ENCODE measurements around the gene CTCF.

DNA sequence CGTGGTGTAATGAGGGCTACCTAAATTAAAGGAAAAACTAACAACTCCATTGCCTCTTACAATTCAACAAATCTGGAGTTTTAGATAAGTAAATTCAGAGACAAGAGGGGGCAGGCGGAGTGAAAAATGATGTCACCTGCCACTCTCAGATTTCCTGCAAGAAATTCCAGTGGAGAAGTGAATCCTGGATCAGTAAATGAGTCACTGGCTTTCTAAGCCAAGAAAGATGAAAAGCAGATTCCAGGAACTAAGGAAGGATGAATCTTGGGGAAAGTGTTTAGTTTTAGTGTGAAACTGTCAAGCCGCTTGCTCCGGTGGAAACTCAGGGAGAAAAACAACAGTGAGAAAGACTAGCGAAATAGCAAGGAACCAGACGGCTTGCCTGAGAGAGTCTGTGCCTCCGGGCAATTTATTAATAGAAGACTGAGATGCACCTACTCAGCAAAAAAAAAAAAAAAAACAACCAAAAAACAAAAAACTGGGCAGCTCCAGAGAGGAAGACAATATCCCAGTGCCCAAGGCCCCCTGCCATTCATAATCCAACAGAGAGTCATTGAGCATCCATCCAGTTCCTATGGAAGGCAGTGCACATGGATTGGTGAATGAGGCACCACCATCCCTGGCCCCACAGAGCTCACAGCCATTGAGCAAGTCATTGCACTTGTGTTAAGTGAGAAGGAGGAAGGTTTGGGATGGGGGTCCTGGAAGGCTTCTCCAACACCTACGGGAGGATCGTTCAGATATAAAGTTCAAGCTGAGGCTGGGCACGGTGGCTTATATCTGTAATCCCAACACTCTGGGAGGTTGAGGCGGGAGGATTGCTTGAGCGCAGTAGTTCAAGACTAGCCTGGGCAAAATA is 45.8 kb upstream of the CTCF start:
- TF ChIP-seq, protein P1, sequence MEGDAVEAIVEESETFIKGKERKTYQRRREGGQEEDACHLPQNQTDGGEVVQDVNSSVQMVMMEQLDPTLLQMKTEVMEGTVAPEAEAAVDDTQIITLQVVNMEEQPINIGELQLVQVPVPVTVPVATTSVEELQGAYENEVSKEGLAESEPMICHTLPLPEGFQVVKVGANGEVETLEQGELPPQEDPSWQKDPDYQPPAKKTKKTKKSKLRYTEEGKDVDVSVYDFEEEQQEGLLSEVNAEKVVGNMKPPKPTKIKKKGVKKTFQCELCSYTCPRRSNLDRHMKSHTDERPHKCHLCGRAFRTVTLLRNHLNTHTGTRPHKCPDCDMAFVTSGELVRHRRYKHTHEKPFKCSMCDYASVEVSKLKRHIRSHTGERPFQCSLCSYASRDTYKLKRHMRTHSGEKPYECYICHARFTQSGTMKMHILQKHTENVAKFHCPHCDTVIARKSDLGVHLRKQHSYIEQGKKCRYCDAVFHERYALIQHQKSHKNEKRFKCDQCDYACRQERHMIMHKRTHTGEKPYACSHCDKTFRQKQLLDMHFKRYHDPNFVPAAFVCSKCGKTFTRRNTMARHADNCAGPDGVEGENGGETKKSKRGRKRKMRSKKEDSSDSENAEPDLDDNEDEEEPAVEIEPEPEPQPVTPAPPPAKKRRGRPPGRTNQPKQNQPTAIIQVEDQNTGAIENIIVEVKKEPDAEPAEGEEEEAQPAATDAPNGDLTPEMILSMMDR (IDR thresholded peaks at IDR 0.05; ENCODE audit: low read depth, low read length, missing input control), result no peak
- TF ChIP-seq RXRA (IDR thresholded peaks at IDR 0.05) (no peak), TAF1 (conservative IDR thresholded peaks at IDR 0.05) (no peak), MAX (IDR thresholded peaks at IDR 0.05) (no peak), ATF3 (IDR thresholded peaks at IDR 0.05) (no peak), SP1 (IDR thresholded peaks at IDR 0.05) (no peak), EGR1 (IDR thresholded peaks at IDR 0.05; ENCODE audit: low read depth in 2 of 2) (no peak), ZBTB33 (IDR thresholded peaks at IDR 0.05) (no peak), YY1 (IDR thresholded peaks at IDR 0.05) (no peak), JUND (IDR thresholded peaks at IDR 0.05) (no peak), GABPA (IDR thresholded peaks at IDR 0.05 in 1 of 2, conservative IDR thresholded peaks at IDR 0.05 in 1 of 2) (no peak)
